SK-N-SH (cell line): ENCODE data around the gene RUFY4. TPM values are rescaled to one million over a fixed set of nuclear protein-coding genes. Genes with fewer than 3 reads are reported as not detected.
"Not testable (repeated sequence)": the region's sequence is repeated elsewhere in the genome, so short reads cannot be mapped to it uniquely, and the experiment has no call there.

ENCODE experiments used
- CTCF ChIA-PET: fragments of 300-600, 350-600 bp; formaldehyde crosslinking; extraction: SDS; loops from one replicate; lab custom pipeline; 2021; lab: Yijun Ruan, JAX
- POLR2A ChIA-PET: fragments of 350-600 bp; sonication (Branson Sonifier 250); formaldehyde crosslinking; extraction: SDS; loops from one replicate; lab custom pipeline; 2020; ENCODE audit warnings: antibody characterized with exemption, inconsistent platforms; lab: Yijun Ruan, JAX
- DNase-seq: peaks from one replicate; pipeline ENCODE4 v3.0.0; 2012
- H2AFZ ChIP-seq: fragments of 200-600 bp; sonication (generic); 2 replicates; pipeline ENCODE4 v1.8.1; 2016; ENCODE audit warnings: antibody characterized with exemption, mild to moderate bottlenecking, low read depth
- H3F3A ChIP-seq: fragments of 200-600 bp; sonication (generic); replicated peaks from 2 replicates; pipeline ENCODE3; 2016; ENCODE audit warnings: antibody characterized with exemption, mild to moderate bottlenecking; ENCODE audit not compliant: insufficient read depth
- H3K27ac ChIP-seq, 2 experiments: fragments of 200-500 bp in 1 of 2; fragments of 200-600 bp in 1 of 2; sonication (Bioruptor generic) in 1 of 2; sonication (generic), shearing (Covaris generic) in 1 of 2; 2 replicates each; pipeline versions ENCODE4 v1.5.1 to v1.6.1; 2014 to 2016; ENCODE audit warnings: low read depth in 2 of 2, inconsistent platforms in 1 of 2, low read length in 1 of 2, mild to moderate bottlenecking in 1 of 2, mixed read lengths in 1 of 2
- H3K27me3 ChIP-seq: fragments of 200-600 bp; sonication (generic), shearing (Covaris generic); 2 replicates; pipeline ENCODE4 v1.6.1; 2016; ENCODE audit warnings: mixed run types; ENCODE audit not compliant: insufficient read depth
- H3K36me3 ChIP-seq, 2 experiments: fragments of 200-500 bp in 1 of 2; fragments of 200-600 bp in 1 of 2; sonication (Bioruptor generic) in 1 of 2; sonication (generic) in 1 of 2; replicated peaks in 1 of 2; 2 replicates each; pipeline versions ENCODE3 to v1.5.1; 2014 to 2016; ENCODE audit warnings: low read length in 1 of 2, mild to moderate bottlenecking in 1 of 2; ENCODE audit not compliant: insufficient read depth in 2 of 2, control insufficient read depth in 1 of 2
- H3K4me1 ChIP-seq, 2 experiments: fragments of 200-500 bp in 1 of 2; fragments of 200-600 bp in 1 of 2; sonication (Bioruptor generic) in 1 of 2; sonication (generic), shearing (Covaris generic) in 1 of 2; 2 replicates each; pipeline versions ENCODE4 v1.5.1 to v1.6.1; 2014 to 2016; ENCODE audit warnings: low read depth in 1 of 2, low read length in 1 of 2, mixed run types in 1 of 2; ENCODE audit not compliant: insufficient read depth in 2 of 2, control insufficient read depth in 1 of 2
- H3K4me2 ChIP-seq: fragments of 200-600 bp; sonication (generic), shearing (Covaris generic); 2 replicates; pipeline ENCODE4 v1.6.1; 2017; ENCODE audit warnings: mixed run types
- H3K4me3 ChIP-seq, 2 experiments: fragments of 200-500 bp in 1 of 2; fragments of 200-600 bp in 1 of 2; sonication (Bioruptor generic) in 1 of 2; sonication (generic), shearing (Covaris generic) in 1 of 2; 2 replicates each; pipeline versions ENCODE4 v1.5.1 to v1.8.1; 2014 to 2016; ENCODE audit warnings: low read depth in 2 of 2, inconsistent platforms in 1 of 2, low read length in 1 of 2, mild to moderate bottlenecking in 1 of 2, mixed read lengths in 1 of 2, moderate library complexity in 1 of 2
- H3K79me2 ChIP-seq: fragments of 200-600 bp; sonication (generic); 2 replicates; pipeline ENCODE4 v1.8.1; 2017; ENCODE audit warnings: mild to moderate bottlenecking; ENCODE audit not compliant: insufficient read depth
- H3K9ac ChIP-seq: fragments of 200-600 bp; sonication (generic); 2 replicates; pipeline ENCODE4 v1.6.1; 2017; ENCODE audit warnings: mixed run types
- H3K9me2 ChIP-seq: fragments of 200-600 bp; sonication (generic); 2 replicates; pipeline ENCODE4 v1.6.1; 2017; ENCODE audit warnings: mixed run types
- H3K9me3 ChIP-seq: fragments of 200-600 bp; sonication (generic); 2 replicates; pipeline ENCODE4 v1.6.1; 2017; ENCODE audit warnings: mixed run types, mild to moderate bottlenecking, moderate library complexity
- H4K20me1 ChIP-seq: fragments of 200-600 bp; sonication (generic); 2 replicates; pipeline ENCODE4 v1.6.1; 2017; ENCODE audit warnings: mild to moderate bottlenecking, mixed run types; ENCODE audit not compliant: insufficient read depth
- CTCF ChIP-seq: fragments of 200-600 bp; sonication (generic); IDR thresholded peaks from 2 replicates; pipeline ENCODE4 v1.6.1; 2017; ENCODE audit warnings: antibody characterized with exemption, mild to moderate bottlenecking, moderate library complexity
- ELF1 ChIP-seq: IDR thresholded peaks from 2 replicates; pipeline ENCODE4 v1.4.0; 2012
- FOSL2 ChIP-seq: IDR thresholded peaks from 2 replicates; pipeline ENCODE4 v1.4.0; 2012; ENCODE audit warnings: low read depth, mild to moderate bottlenecking, moderate library complexity, borderline replicate concordance
- FOXJ3 ChIP-seq: sonication (generic); formaldehyde crosslinking; IDR thresholded peaks from 2 replicates; pipeline ENCODE4 v1.5.1; 2020; ENCODE audit warnings: mild to moderate bottlenecking, missing genetic modification reagents
- JUND ChIP-seq: IDR thresholded peaks from 2 replicates; pipeline ENCODE4 v1.4.0; 2012
- MAX ChIP-seq: IDR thresholded peaks from 2 replicates; pipeline ENCODE4 v1.4.0; 2012; ENCODE audit warnings: low read depth
- NFIC ChIP-seq: IDR thresholded peaks from 2 replicates; pipeline ENCODE4 v1.4.0; 2012; ENCODE audit warnings: borderline replicate concordance
- NRF1 ChIP-seq: IDR thresholded peaks from 2 replicates; pipeline ENCODE4 v1.6.1; 2012; ENCODE audit warnings: low read depth, mild to moderate bottlenecking, low read length
- RAD21 ChIP-seq: IDR thresholded peaks from 2 replicates; pipeline ENCODE4 v1.6.1; 2012; ENCODE audit warnings: mild to moderate bottlenecking, low read length
- RFX5 ChIP-seq: IDR thresholded peaks from 2 replicates; pipeline ENCODE4 v1.6.1; 2012; ENCODE audit warnings: mild to moderate bottlenecking, improper control_type of control experiment, low read length
- RXRA ChIP-seq: IDR thresholded peaks from 2 replicates; pipeline ENCODE4 v1.4.0; 2012; ENCODE audit warnings: low read depth, mild to moderate bottlenecking, borderline replicate concordance
- SMC3 ChIP-seq: IDR thresholded peaks from 2 replicates; pipeline ENCODE4 v1.6.1; 2012; ENCODE audit warnings: low read depth, low read length, improper control_type of control experiment
- USF1 ChIP-seq: IDR thresholded peaks from 2 replicates; pipeline ENCODE4 v1.4.0; 2012; ENCODE audit warnings: low read depth, borderline replicate concordance
- USF2 ChIP-seq: fragments of 150-350 bp; IDR thresholded peaks from 2 replicates; pipeline ENCODE4 v1.6.1; 2017; ENCODE audit warnings: antibody characterized with exemption, low read length, low read depth, borderline replicate concordance
- ZBTB33 ChIP-seq: IDR thresholded peaks from 2 replicates; pipeline ENCODE4 v1.4.0; 2012; ENCODE audit warnings: low read depth, borderline replicate concordance
- WGBS: methylation state at CpG from one replicate; pipeline ENCODE4 v1.1.6; 2017; ENCODE audit warnings: low lambda C conversion rate; 5-methylcytosine and 5-hydroxymethylcytosine counted together
- polyA plus RNA-seq, 3 experiments: library from polyadenylated mRNA; depleted of rRNA; stranded (reverse); fragments of >200 nt; gene quantifications; 2 replicates each; pipeline ENCODE4 v1.2.3, GENCODE V29; 2012

The RUFY4 gene
- polyA plus RNA-seq, 1 of the 3 experiments (the other 2 are of a cell fraction) = not detected

GRCh38 chr2:218034497-218035213 lies 34.4 kb upstream of the RUFY4 start:
- ChIA-PET POLR2A (interaction anchor here (1.1 kb wide), 1 partner anchor 249 kb away, joined by 4 read pairs; no protein-coding TSS in a partner anchor), CTCF (interaction anchor here (0.6 to 7.6 kb wide), 24 partner anchors 8 to 256 kb away, joined by 3 to 161 read pairs (median 4); partner anchors contain the start of gene RUFY4)
- H3K27me3 ChIP-seq, H3K9me2 ChIP-seq, H3K4me2 ChIP-seq, H3K9me3 ChIP-seq, H4K20me1 ChIP-seq, H3K27ac ChIP-seq, H3F3A ChIP-seq, H2AFZ ChIP-seq, H3K9ac ChIP-seq, H3K36me3 ChIP-seq, H3K79me2 ChIP-seq, H3K4me3 ChIP-seq: not testable (repeated sequence)
- DNase-seq = peak; percentile 78
- peak; percentile 75 for TF ChIP-seq SMC3
- TF ChIP-seq CTCF = peak; percentile 60
- peak; percentile 77 for TF ChIP-seq RAD21
- H3K4me1 ChIP-seq = peaks cover 0 to 24% of the 10 kb centered on the region in 2 experiments; a peak in 1 of 4 replicates
- 52% methylated on average over 23 of the region's 24 CpGs for WGBS

GRCh38 chr2:218035463-218036100 lies 33.5 kb upstream of the RUFY4 start:
- TF ChIP-seq RXRA (no peak), CTCF (no peak), USF2 (no peak), FOSL2 (no peak), JUND (no peak), RFX5 (no peak), USF1 (no peak), NRF1 (no peak), ZBTB33 (no peak), ELF1 (no peak), NFIC (no peak), MAX (no peak), FOXJ3 (CRISPR knock-in tag) (no peak)
- Histone ChIP-seq H3K9ac (no peak overlapping the region), H2AFZ (no peak overlapping the region), H3K9me3 (no peaks in the 10 kb centered on the region), H4K20me1 (no peaks in the 10 kb centered on the region), H3K27me3 (peaks cover 12% of the 10 kb centered on the region; the same call in 1 of the 2 replicates), H3K4me2 (no peak overlapping the region), H3K4me3 (no peak overlapping the region), H3K9me2 (no peaks in the 10 kb centered on the region), H3K36me3 (no peaks in the 10 kb centered on the region), H3K79me2 (no peaks in the 10 kb centered on the region), H3K4me1 (peaks cover 0 to 24% of the 10 kb centered on the region in 2 experiments; a peak in 1 of 4 replicates), H3F3A (no peaks in the 10 kb centered on the region), H3K27ac (no peak overlapping the region)
- WGBS = 66% methylated on average over 9 of the region's 12 CpGs
- DNase-seq = no peak
- ChIA-PET POLR2A (interaction anchor here (1.1 kb wide), 1 partner anchor 250 kb away, joined by 4 read pairs; no protein-coding TSS in a partner anchor), CTCF (interaction anchor here (0.7 to 7.6 kb wide), 18 partner anchors 7 to 256 kb away, joined by 3 to 161 read pairs (median 4); partner anchors contain the start of gene RUFY4)
